Neuron (in vitro differentiated cells): ENCODE data around the gene LAMC1.

Experiments
- H2AFZ ChIP-seq: one replicate; pipeline ENCODE4 v1.6.1; 2013; ENCODE audit warnings: low read depth, mild to moderate bottlenecking, inconsistent platforms, low read length, moderate library complexity
- H3K27me3 ChIP-seq: one replicate; pipeline ENCODE4 v1.6.1; 2013; ENCODE audit warnings: low read length; ENCODE audit not compliant: insufficient read depth
- H3K36me3 ChIP-seq: one replicate; pipeline ENCODE4 v1.6.1; 2013; ENCODE audit warnings: low read length; ENCODE audit not compliant: insufficient read depth
- H3K4me1 ChIP-seq: one replicate; pipeline ENCODE4 v1.6.1; 2013; ENCODE audit warnings: low read length; ENCODE audit not compliant: insufficient read depth
- H3K4me3 ChIP-seq: 2 replicates; pipeline ENCODE4 v1.5.1; 2013; ENCODE audit warnings: mild to moderate bottlenecking, low read length, moderate library complexity
- H3K9me3 ChIP-seq: one replicate; pipeline ENCODE4 v1.6.1; 2013; ENCODE audit warnings: low read length

The LAMC1 gene

DNA sequence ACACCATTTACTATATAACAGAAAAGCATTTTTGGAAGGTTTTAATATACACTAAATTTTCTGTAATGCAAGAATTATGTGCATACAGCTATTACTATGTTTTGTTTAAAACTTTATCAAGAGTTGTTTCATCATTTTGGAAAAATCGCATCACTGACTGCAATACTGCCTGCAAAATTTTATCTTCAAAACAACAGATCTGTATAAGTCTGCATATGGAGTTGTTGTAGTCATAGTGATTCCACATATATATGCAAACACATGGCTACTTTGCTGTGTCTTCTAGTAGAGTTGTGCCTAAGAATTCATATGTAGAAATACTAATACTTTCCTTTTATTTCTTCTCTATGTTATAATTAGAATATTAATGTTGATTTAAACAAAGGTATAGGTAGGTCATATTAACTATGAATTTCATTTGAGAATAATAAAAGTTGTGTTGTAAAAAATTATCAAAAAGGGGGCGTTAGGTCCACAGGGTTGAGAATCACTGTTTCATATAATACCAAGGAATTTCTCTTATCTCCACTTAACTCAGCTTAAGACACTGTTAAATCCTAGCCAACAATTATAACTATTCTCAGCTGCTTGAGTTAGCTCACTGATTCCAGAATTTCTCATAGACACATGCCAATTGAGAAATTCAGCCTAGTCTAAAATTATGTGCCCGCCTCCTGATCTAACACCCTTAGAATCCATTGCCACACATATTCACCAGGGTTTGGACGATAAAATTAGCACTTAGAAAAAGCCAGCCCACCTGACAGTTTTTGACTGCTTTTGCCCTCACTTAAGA is 22.9 kb upstream of the LAMC1 start:
- H3K27me3 ChIP-seq: no peaks in the 10 kb centered on the region
- H3K9me3 ChIP-seq: no peaks in the 10 kb centered on the region
- no peak overlapping the region for H3K4me3 ChIP-seq
- H3K36me3 ChIP-seq: no peaks in the 10 kb centered on the region
- no peaks in the 10 kb centered on the region for H3K4me1 ChIP-seq
- H2AFZ ChIP-seq: no peak overlapping the region

- H3K36me3 ChIP-seq: no peaks in the 10 kb centered on the region
- no peak overlapping the region for H3K4me3 ChIP-seq
- no peaks in the 10 kb centered on the region for H3K9me3 ChIP-seq
- H3K4me1 ChIP-seq: no peaks in the 10 kb centered on the region
- no peak overlapping the region for H2AFZ ChIP-seq
- no peaks in the 10 kb centered on the region for H3K27me3 ChIP-seq
Observed at GRCh38 chr1:183002267-183002666, 21.0 kb upstream of the LAMC1 start.

GRCh38 chr1:183002797-183003196 is 20.4 kb upstream of the LAMC1 start:
- H3K9me3 ChIP-seq: no peaks in the 10 kb centered on the region
- H2AFZ ChIP-seq: no peak overlapping the region
- H3K36me3 ChIP-seq: no peaks in the 10 kb centered on the region
- no peaks in the 10 kb centered on the region for H3K4me1 ChIP-seq
- no peaks in the 10 kb centered on the region for H3K27me3 ChIP-seq
- H3K4me3 ChIP-seq: no peak overlapping the region

GRCh38 chr1:183003203-183003602 is 20.0 kb upstream of the LAMC1 start:
- Histone ChIP-seq H3K36me3 (no peaks in the 10 kb centered on the region), H3K4me3 (no peak overlapping the region), H2AFZ (no peak overlapping the region), H3K27me3 (no peaks in the 10 kb centered on the region), H3K4me1 (no peaks in the 10 kb centered on the region), H3K9me3 (no peaks in the 10 kb centered on the region)

DNA sequence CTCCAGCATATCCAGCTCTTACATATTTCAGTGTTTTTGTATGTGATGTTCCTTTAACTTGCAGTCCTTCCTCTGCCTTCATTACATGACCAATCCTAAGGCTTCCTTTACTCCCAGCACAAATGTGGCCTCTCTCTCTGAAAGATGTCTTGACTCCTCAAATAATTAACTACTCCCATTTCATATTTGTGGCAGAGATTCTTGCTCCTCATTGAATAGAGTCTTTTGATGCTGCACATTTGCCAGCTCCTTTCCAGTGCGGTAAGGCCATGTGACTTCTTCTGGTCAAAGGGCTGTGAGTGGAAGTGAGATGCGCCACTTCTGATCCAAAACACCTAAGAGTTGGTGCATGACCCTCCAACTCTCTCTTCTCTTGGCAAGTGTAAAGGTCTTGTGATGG is 19.1 kb upstream of the LAMC1 start:
- H3K36me3 ChIP-seq: no peaks in the 10 kb centered on the region
- no peaks in the 10 kb centered on the region for H3K27me3 ChIP-seq
- no peak overlapping the region for H3K4me3 ChIP-seq
- H3K4me1 ChIP-seq: no peaks in the 10 kb centered on the region
- no peak overlapping the region for H2AFZ ChIP-seq
- H3K9me3 ChIP-seq: no peaks in the 10 kb centered on the region

- Histone ChIP-seq H3K4me1 (no peaks in the 10 kb centered on the region), H3K4me3 (no peak overlapping the region), H3K9me3 (no peaks in the 10 kb centered on the region), H3K36me3 (no peaks in the 10 kb centered on the region), H2AFZ (no peak overlapping the region), H3K27me3 (no peaks in the 10 kb centered on the region)
Observed at GRCh38 chr1:183011859-183012258, 11.4 kb upstream of the LAMC1 start.

GRCh38 chr1:183012301-183012994 is 10.8 kb upstream of the LAMC1 start:
- Histone ChIP-seq H3K4me3 (no peak overlapping the region), H3K36me3 (no peaks in the 10 kb centered on the region), H2AFZ (no peak overlapping the region), H3K4me1 (no peaks in the 10 kb centered on the region), H3K27me3 (no peaks in the 10 kb centered on the region), H3K9me3 (no peaks in the 10 kb centered on the region)

DNA sequence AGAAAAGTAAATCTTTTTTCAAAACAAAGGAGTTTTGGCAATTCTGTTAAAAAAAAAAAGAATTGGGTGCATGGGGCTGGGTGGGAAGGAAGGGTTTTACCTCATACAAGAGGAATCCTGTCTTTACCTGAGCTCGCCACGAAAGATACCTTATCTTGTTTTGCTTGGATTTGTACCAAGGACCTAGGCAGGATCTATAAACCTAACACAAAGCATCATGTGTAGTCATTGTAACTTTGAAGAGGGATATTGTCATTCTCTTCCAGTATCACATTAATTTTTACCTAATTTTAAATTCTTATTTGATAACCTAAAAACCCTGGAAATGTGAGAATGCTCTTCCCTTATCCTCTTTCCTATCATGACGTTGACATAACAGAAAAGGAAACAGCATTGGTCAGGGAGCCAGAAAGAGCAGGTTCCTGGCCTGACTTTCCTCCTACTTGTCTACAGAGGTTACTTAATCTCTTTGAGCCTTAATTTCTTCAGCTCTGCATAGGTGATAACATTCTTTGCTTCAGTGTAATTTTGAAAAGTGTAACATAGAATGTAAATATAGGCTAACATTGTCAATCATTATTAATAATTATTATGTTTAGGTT is 4.0 kb upstream of the LAMC1 start:
- H3K36me3 ChIP-seq: no peaks in the 10 kb centered on the region
- no peaks in the 10 kb centered on the region for H3K9me3 ChIP-seq
- H3K4me1 ChIP-seq: peaks cover 5% of the 10 kb centered on the region
- no peak overlapping the region for H2AFZ ChIP-seq
- H3K27me3 ChIP-seq: no peaks in the 10 kb centered on the region
- no peak overlapping the region for H3K4me3 ChIP-seq

GRCh38 chr1:183019860-183020259 is 3.4 kb upstream of the LAMC1 start:
- Histone ChIP-seq H3K4me3 (no peak overlapping the region), H3K27me3 (no peaks in the 10 kb centered on the region), H3K36me3 (no peaks in the 10 kb centered on the region), H2AFZ (no peak overlapping the region), H3K4me1 (peaks cover 11% of the 10 kb centered on the region), H3K9me3 (no peaks in the 10 kb centered on the region)

DNA sequence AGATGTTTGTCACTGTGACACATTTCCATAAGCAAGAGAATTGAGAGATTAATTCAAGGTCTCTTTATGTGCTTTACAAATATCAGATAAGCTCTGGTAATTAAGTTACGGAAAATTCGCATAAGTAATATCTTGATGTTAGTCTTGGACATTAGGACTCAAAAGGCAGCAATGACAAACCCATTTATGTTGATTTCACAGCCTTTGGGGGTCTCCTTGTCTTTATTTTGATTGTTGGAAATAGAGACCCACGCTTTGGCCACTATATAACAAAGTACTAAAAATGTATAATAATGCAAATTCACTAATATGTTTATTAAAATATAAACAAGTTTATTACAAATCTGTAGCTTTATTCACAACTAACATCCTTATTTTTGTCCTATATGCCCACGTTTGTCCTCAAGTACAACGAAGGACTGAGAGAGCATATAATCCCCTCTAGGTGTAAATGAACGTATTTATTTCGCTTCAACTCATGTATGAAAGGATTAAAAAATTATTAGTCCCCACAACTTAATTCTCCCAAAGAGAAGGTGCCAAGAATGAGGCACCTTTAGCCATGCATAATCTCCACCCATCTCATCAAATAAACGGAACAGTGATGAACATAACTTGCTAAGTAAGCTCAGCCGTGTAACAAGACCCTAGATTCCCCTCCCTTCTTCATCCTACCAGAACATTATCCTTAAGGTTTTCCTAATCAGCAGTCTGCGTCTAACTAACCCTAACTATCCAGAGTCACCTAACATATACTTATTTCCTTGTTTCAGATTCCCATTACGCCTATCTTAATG is 1.6 kb upstream of the LAMC1 start:
- H3K36me3 ChIP-seq: no peaks in the 10 kb centered on the region
- peak overlapping the region; percentile 62 for H3K4me3 ChIP-seq
- H3K4me1 ChIP-seq: peaks cover 28% of the 10 kb centered on the region
- H3K27me3 ChIP-seq: no peaks in the 10 kb centered on the region
- no peaks in the 10 kb centered on the region for H3K9me3 ChIP-seq
- H2AFZ ChIP-seq: peak overlapping the region; percentile 85

GRCh38 chr1:183022202-183023145 is 746 bp upstream of the LAMC1 start:
- H3K4me1 ChIP-seq: peaks cover 37% of the 10 kb centered on the region
- H3K4me3 ChIP-seq: peak overlapping the region; percentile 62
- H2AFZ ChIP-seq: peak overlapping the region; percentile 85
- no peaks in the 10 kb centered on the region for H3K9me3 ChIP-seq
- no peaks in the 10 kb centered on the region for H3K27me3 ChIP-seq
- no peaks in the 10 kb centered on the region for H3K36me3 ChIP-seq
